ENCODE results near the gene RPL29. TPM values are rescaled to one million over a fixed set of nuclear protein-coding genes. Genes with fewer than 3 reads are reported as not detected.

Gene RPL29
- total RNA-seq, 1 donor from 2014 or later: 872 TPM

- Histone ChIP-seq H3K36me3 (ENCODE audit: insufficient read depth, low read length) (peaks cover 4% of the 10 kb centered on the region), H3K4me3 (ENCODE audit: insufficient read depth, low read depth, low read length) (peak within 1 kb of the TSS; percentile 39), H3K4me1 (ENCODE audit: insufficient read depth, low read length) (peaks cover 9% of the 10 kb centered on the region), H3K9ac (ENCODE audit: low read length) (peak within 1 kb of the TSS; percentile 2), H4K20me1 (ENCODE audit: insufficient read depth, low read length) (peaks cover 17% of the 10 kb centered on the region), H3K4me2 (ENCODE audit: low read length) (peak within 1 kb of the TSS; percentile 84), H3K27ac (ENCODE audit: low read depth, low read length) (no peak within 1 kb of the TSS), H2AFZ (ENCODE audit: low read depth, low read length) (peak within 1 kb of the TSS; percentile 69), H3K27me3 (ENCODE audit: insufficient read depth, low read length) (peaks cover 8% of the 10 kb centered on the region), H3K79me2 (ENCODE audit: insufficient read depth, low read length) (no peaks in the 10 kb centered on the region), H3K9me3 (ENCODE audit: insufficient read depth, low read depth, low read length) (no peaks in the 10 kb centered on the region)
- H3K4me1 Mint-ChIP-seq (ENCODE audit: low read depth, unreplicated experiment): no peaks in the 10 kb centered on the region
- H3K9me3 Mint-ChIP-seq (ENCODE audit: unreplicated experiment): peaks cover 5% of the 10 kb centered on the region
- FAIRE-seq: no peak
- H3K27me3 Mint-ChIP-seq (ENCODE audit: low read depth, unreplicated experiment): peaks cover 35% of the 10 kb centered on the region
- DNase-seq (ENCODE audit: low read depth): no peak
- H3K27ac Mint-ChIP-seq (ENCODE audit: unreplicated experiment): no peak within 1 kb of the TSS
- H3K36me3 Mint-ChIP-seq (ENCODE audit: low read depth, unreplicated experiment): peaks cover 15% of the 10 kb centered on the region
- TF ChIP-seq EZH2 (IDR thresholded peaks at IDR 0.05; ENCODE audit: insufficient read depth, low read length): no peak
- TF ChIP-seq, protein P1, sequence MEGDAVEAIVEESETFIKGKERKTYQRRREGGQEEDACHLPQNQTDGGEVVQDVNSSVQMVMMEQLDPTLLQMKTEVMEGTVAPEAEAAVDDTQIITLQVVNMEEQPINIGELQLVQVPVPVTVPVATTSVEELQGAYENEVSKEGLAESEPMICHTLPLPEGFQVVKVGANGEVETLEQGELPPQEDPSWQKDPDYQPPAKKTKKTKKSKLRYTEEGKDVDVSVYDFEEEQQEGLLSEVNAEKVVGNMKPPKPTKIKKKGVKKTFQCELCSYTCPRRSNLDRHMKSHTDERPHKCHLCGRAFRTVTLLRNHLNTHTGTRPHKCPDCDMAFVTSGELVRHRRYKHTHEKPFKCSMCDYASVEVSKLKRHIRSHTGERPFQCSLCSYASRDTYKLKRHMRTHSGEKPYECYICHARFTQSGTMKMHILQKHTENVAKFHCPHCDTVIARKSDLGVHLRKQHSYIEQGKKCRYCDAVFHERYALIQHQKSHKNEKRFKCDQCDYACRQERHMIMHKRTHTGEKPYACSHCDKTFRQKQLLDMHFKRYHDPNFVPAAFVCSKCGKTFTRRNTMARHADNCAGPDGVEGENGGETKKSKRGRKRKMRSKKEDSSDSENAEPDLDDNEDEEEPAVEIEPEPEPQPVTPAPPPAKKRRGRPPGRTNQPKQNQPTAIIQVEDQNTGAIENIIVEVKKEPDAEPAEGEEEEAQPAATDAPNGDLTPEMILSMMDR (IDR thresholded peaks at IDR 0.05; ENCODE audit: insufficient read depth, low read depth, low read length): no peak
- H3K4me3 Mint-ChIP-seq (ENCODE audit: unreplicated experiment): no peak within 1 kb of the TSS
Observed at GRCh38 chr3:51955175-51955892, 40.4 kb downstream of the RPL29 start, which contains the start of gene GPR62. TSS of gene GPR62 (plus strand) at chr3:51955381. CDS start at chr3:51955653, 272 bp downstream.

DNA sequence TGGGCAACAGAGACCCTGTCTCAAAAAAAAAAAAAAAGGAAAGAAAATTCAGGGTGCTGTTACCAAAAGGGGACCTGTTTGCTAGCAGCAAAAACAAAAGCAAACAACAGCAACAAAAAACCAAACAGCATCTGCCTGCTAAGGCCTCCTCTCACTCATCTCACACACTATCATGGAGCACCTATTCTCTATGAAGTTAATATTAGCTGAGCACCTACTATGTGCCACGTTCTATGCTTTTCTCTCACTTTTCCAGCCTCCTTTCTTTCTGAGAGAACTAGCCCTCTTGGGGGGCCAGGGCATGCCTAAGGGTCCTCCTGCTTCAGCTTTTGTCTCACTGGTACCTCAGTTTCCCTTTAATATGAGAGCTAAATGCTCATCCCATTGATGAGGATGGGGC is 41.0 kb downstream of the RPL29 start:
- H3K4me1 Mint-ChIP-seq (ENCODE audit: low read depth, unreplicated experiment): no peaks in the 10 kb centered on the region
- no peak overlapping the region for H2AFZ ChIP-seq (ENCODE audit: low read depth, low read length)
- peaks cover 9% of the 10 kb centered on the region for H3K4me1 ChIP-seq (ENCODE audit: insufficient read depth, low read length)
- no peak overlapping the region for H3K4me3 Mint-ChIP-seq (ENCODE audit: unreplicated experiment)
- H4K20me1 ChIP-seq (ENCODE audit: insufficient read depth, low read length): peaks cover 16% of the 10 kb centered on the region
- H3K36me3 ChIP-seq (ENCODE audit: insufficient read depth, low read length): peaks cover 4% of the 10 kb centered on the region
- no peak overlapping the region for H3K4me2 ChIP-seq (ENCODE audit: low read length)
- H3K27ac Mint-ChIP-seq (ENCODE audit: unreplicated experiment): no peak overlapping the region
- DNase-seq (ENCODE audit: low read depth): no peak
- peaks cover 5% of the 10 kb centered on the region for H3K9me3 Mint-ChIP-seq (ENCODE audit: unreplicated experiment)
- H3K27me3 Mint-ChIP-seq (ENCODE audit: low read depth, unreplicated experiment): peaks cover 35% of the 10 kb centered on the region
- H3K4me3 ChIP-seq (ENCODE audit: insufficient read depth, low read depth, low read length): no peak overlapping the region
- no peak overlapping the region for H3K27ac ChIP-seq (ENCODE audit: low read depth, low read length)
- H3K79me2 ChIP-seq (ENCODE audit: insufficient read depth, low read length): no peaks in the 10 kb centered on the region
- FAIRE-seq: no peak
- H3K36me3 Mint-ChIP-seq (ENCODE audit: low read depth, unreplicated experiment): peaks cover 12% of the 10 kb centered on the region
- no peak overlapping the region for H3K9ac ChIP-seq (ENCODE audit: low read length)
- peaks cover 9% of the 10 kb centered on the region for H3K27me3 ChIP-seq (ENCODE audit: insufficient read depth, low read length)
- no peak for TF ChIP-seq EZH2 (IDR thresholded peaks at IDR 0.05; ENCODE audit: insufficient read depth, low read length)
- TF ChIP-seq, protein P1 (IDR thresholded peaks at IDR 0.05; ENCODE audit: insufficient read depth, low read depth, low read length): no peak
- H3K9me3 ChIP-seq (ENCODE audit: insufficient read depth, low read depth, low read length): no peaks in the 10 kb centered on the region

DNA sequence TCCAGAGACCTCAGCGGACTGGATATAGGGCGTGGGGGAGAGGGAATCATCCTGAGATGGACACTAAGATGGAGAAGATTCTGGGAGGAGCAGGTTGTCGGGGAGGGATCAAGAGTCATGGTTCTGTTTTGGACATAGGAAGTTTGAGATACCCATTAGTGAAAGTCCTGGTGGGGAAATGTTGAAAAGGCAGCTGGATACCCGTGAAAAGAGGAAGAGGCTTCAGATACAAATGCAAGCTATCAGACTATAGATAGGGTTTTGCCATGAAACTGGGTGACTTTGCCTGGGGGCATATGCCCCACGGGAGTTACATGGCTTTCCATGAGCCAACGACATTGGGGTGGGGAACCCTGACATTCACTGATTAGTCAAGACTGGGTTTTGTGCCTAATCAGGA is 41.6 kb downstream of the RPL29 start:
- Histone ChIP-seq H3K27ac (ENCODE audit: low read depth, low read length) (no peak overlapping the region), H2AFZ (ENCODE audit: low read depth, low read length) (no peak overlapping the region), H3K36me3 (ENCODE audit: insufficient read depth, low read length) (peaks cover 4% of the 10 kb centered on the region), H4K20me1 (ENCODE audit: insufficient read depth, low read length) (peaks cover 16% of the 10 kb centered on the region), H3K9ac (ENCODE audit: low read length) (no peak overlapping the region), H3K79me2 (ENCODE audit: insufficient read depth, low read length) (no peaks in the 10 kb centered on the region), H3K4me3 (ENCODE audit: insufficient read depth, low read depth, low read length) (no peak overlapping the region), H3K4me1 (ENCODE audit: insufficient read depth, low read length) (peaks cover 9% of the 10 kb centered on the region), H3K27me3 (ENCODE audit: insufficient read depth, low read length) (peaks cover 9% of the 10 kb centered on the region), H3K9me3 (ENCODE audit: insufficient read depth, low read depth, low read length) (no peaks in the 10 kb centered on the region), H3K4me2 (ENCODE audit: low read length) (no peak overlapping the region)
- Mint-ChIP-seq H3K36me3 (ENCODE audit: low read depth, unreplicated experiment) (peaks cover 12% of the 10 kb centered on the region), H3K4me3 (ENCODE audit: unreplicated experiment) (no peak overlapping the region), H3K27ac (ENCODE audit: unreplicated experiment) (no peak overlapping the region), H3K27me3 (ENCODE audit: low read depth, unreplicated experiment) (peaks cover 38% of the 10 kb centered on the region), H3K9me3 (ENCODE audit: unreplicated experiment) (peaks cover 5% of the 10 kb centered on the region), H3K4me1 (ENCODE audit: low read depth, unreplicated experiment) (no peaks in the 10 kb centered on the region)
- DNase-seq (ENCODE audit: low read depth) (no peak), FAIRE-seq (no peak)
- TF ChIP-seq, protein P1 (IDR thresholded peaks at IDR 0.05; ENCODE audit: insufficient read depth, low read depth, low read length): no peak
